Liver (tissue), 9 donors: ENCODE data around the gene PDCD1. TPM values are rescaled to one million over a fixed set of nuclear protein-coding genes. Genes with fewer than 3 reads are reported as not detected.

ENCODE experiments used
- DNase-seq: peaks from one replicate; pipeline ENCODE4 v3.0.0-alpha.2; 2017; ENCODE audit warnings: low spot score
- H3K27ac ChIP-seq, 2 donors: one replicate each; pipeline ENCODE4 v1.7.0; 2013; ENCODE audit warnings: inconsistent platforms in 2 of 2, low read length in 2 of 2, control low read depth in 1 of 2, low read depth in 1 of 2, mild to moderate bottlenecking in 1 of 2
- H3K27me3 ChIP-seq, 4 donors: one replicate each; pipeline versions ENCODE4 v1.6.1 to v1.7.0; 2013; ENCODE audit warnings: low read length in 3 of 4, inconsistent platforms in 1 of 4, mild to moderate bottlenecking in 1 of 4, moderate library complexity in 1 of 4; ENCODE audit not compliant: control insufficient read depth in 4 of 4, insufficient read depth in 4 of 4
- H3K36me3 ChIP-seq, 4 donors: one replicate each; pipeline versions ENCODE4 v1.6.1 to v1.7.0; 2013; ENCODE audit warnings: low read length in 3 of 4, mild to moderate bottlenecking in 3 of 4, low read depth in 1 of 4, moderate library complexity in 1 of 4; ENCODE audit not compliant: control insufficient read depth in 4 of 4, insufficient read depth in 3 of 4
- H3K4me1 ChIP-seq, 4 donors: one replicate each; pipeline versions ENCODE4 v1.6.1 to v1.7.0; 2013; ENCODE audit warnings: low read length in 3 of 4, mild to moderate bottlenecking in 3 of 4, moderate library complexity in 1 of 4; ENCODE audit not compliant: control insufficient read depth in 4 of 4, insufficient read depth in 4 of 4
- H3K4me3 ChIP-seq, 3 donors: one replicate each; pipeline versions ENCODE4 v1.6.1 to v1.7.0; 2013; ENCODE audit warnings: low read length in 3 of 3, control low read depth in 1 of 3, low read depth in 1 of 3, mild to moderate bottlenecking in 1 of 3
- H3K9ac ChIP-seq, 2 donors: one replicate each; pipeline ENCODE4 v1.7.0; 2013; ENCODE audit warnings: low read length in 2 of 2, mild to moderate bottlenecking in 2 of 2, moderate library complexity in 2 of 2, control low read depth in 1 of 2, low read depth in 1 of 2
- H3K9me3 ChIP-seq, 4 donors: one replicate each; pipeline versions ENCODE4 v1.6.1 to v1.7.0; 2013; ENCODE audit warnings: low read length in 3 of 4; ENCODE audit not compliant: control insufficient read depth in 4 of 4
- CTCF ChIP-seq: fragments of 150-350 bp; IDR thresholded peaks from 2 replicates; pipeline ENCODE4 v1.5.1; 2017; ENCODE audit warnings: improper control_type of control experiment, low read depth, low read length; ENCODE audit not compliant: missing input control
- FOXA1 ChIP-seq: IDR thresholded peaks from 2 replicates; pipeline ENCODE4 v1.6.1; 2016; ENCODE audit warnings: antibody characterized with exemption
- GABPA ChIP-seq, 2 donors: IDR thresholded peaks in 1 of 2; conservative IDR thresholded peaks in 1 of 2; 2 replicates each; pipeline ENCODE4 v1.6.1; 2016; ENCODE audit warnings: antibody characterized with exemption in 2 of 2, mild to moderate bottlenecking in 1 of 2, moderate library complexity in 1 of 2
- HNF4A ChIP-seq, 2 donors: conservative IDR thresholded peaks; 2 replicates each; pipeline ENCODE4 v1.6.1; 2016; ENCODE audit warnings: antibody characterized with exemption in 2 of 2, mild to moderate bottlenecking in 2 of 2
- HNF4G ChIP-seq: IDR thresholded peaks from 2 replicates; pipeline ENCODE4 v1.6.1; 2016; ENCODE audit warnings: antibody characterized with exemption
- JUND ChIP-seq, 2 donors: IDR thresholded peaks; 2 replicates each; pipeline ENCODE4 v1.6.1; 2016; ENCODE audit warnings: antibody characterized with exemption in 2 of 2
- MAX ChIP-seq: IDR thresholded peaks from 2 replicates; pipeline ENCODE4 v1.6.1; 2016; ENCODE audit warnings: antibody characterized with exemption
- NR2F2 ChIP-seq: IDR thresholded peaks from 2 replicates; pipeline ENCODE4 v1.6.1; 2016; ENCODE audit warnings: antibody characterized with exemption
- RAD21 ChIP-seq, 2 donors: IDR thresholded peaks; 2 replicates each; pipeline ENCODE4 v1.6.1; 2016; ENCODE audit warnings: antibody characterized with exemption in 2 of 2, mild to moderate bottlenecking in 2 of 2
- SP1 ChIP-seq: IDR thresholded peaks from 2 replicates; pipeline ENCODE4 v1.6.1; 2018; ENCODE audit warnings: antibody characterized with exemption, mild to moderate bottlenecking
- TAF1 ChIP-seq: conservative IDR thresholded peaks from 2 replicates; pipeline ENCODE4 v1.6.1; 2016; ENCODE audit warnings: antibody characterized with exemption, mild to moderate bottlenecking
- ZBTB33 ChIP-seq: IDR thresholded peaks from 2 replicates; pipeline ENCODE4 v1.6.1; 2016; ENCODE audit warnings: antibody characterized with exemption
- WGBS: extraction: QIAGEN DNeasy Blood & Tissue Kit; methylation state at CpG from one replicate; pipeline ENCODE4 v1.1.7; 2013; 5-methylcytosine and 5-hydroxymethylcytosine counted together
- polyA plus RNA-seq, 2 donors: library from polyadenylated mRNA; stranded (reverse) in 1 of 2; unstranded in 1 of 2; fragments of 200-250 nt in 1 of 2; fragments of >200 nt in 1 of 2; fragmentation: Nextera tagmentation in 1 of 2; extraction: Ambion mirVana in 1 of 2; gene quantifications; one replicate each; pipeline versions ENCODE4 v1.2.1 to v1.2.3, GENCODE V29; 2013 to 2015
- total RNA-seq, 2 donors: library from RNA; depleted of rRNA; stranded (reverse); fragments of >200 nt; gene quantifications; one replicate each; pipeline ENCODE4 v1.2.3, GENCODE V29; 2014
- donor health status: healthy.
- donor health status: healthy.
- donor health status: healthy.
- donor health status: healthy.
- donor health status: healthy.

PDCD1 gene
- total and polyA plus RNA-seq, 4 donors, result 0.20 to 0.37 (median 0.25) TPM; not detected in 1

GRCh38 chr2:241879326-241879725, 20.6 kb upstream of the PDCD1 start:
- TF ChIP-seq GABPA (IDR thresholded peaks at IDR 0.05 in 1 of 2, conservative IDR thresholded peaks at IDR 0.05 in 1 of 2) (no peak), MAX (no peak), TAF1 (no peak), HNF4A (conservative IDR thresholded peaks at IDR 0.05) (no peak), RAD21 (IDR thresholded peaks at IDR 0.05) (no peak), FOXA1 (no peak), NR2F2 (no peak), ZBTB33 (no peak), SP1 (no peak)

GRCh38 chr2:241877989-241878970, 19.6 kb upstream of the PDCD1 start:
- peaks cover 4 to 23% (median 14%) of the 10 kb centered on the region in 4 donors for H3K4me1 ChIP-seq
- no peak overlapping the region for H3K27ac ChIP-seq
- H3K27me3 ChIP-seq, result no peaks in the 10 kb centered on the region
- no peak overlapping the region for H3K9ac ChIP-seq
- no peaks in the 10 kb centered on the region for H3K36me3 ChIP-seq
- WGBS, result 36% methylated on average over 27 of the region's 27 CpGs
- TF ChIP-seq NR2F2 (no peak), CTCF (peak; percentile 57), FOXA1 (no peak), RAD21 (IDR thresholded peaks at IDR 0.05) (peak; percentile 73 to 80), HNF4G (no peak), JUND (IDR thresholded peaks at IDR 0.05) (no peak), TAF1 (no peak), HNF4A (conservative IDR thresholded peaks at IDR 0.05) (no peak)
- no peaks in the 10 kb centered on the region for H3K9me3 ChIP-seq
- no peak overlapping the region for H3K4me3 ChIP-seq
- DNase-seq, result peak; percentile 67

More at GRCh38 chr2:241879326-241879725, 20.6 kb upstream of the PDCD1 start:
- no peak overlapping the region for H3K9ac ChIP-seq
- H3K27me3 ChIP-seq, result no peaks in the 10 kb centered on the region
- no peaks in the 10 kb centered on the region for H3K36me3 ChIP-seq
- peaks cover 4 to 24% (median 14%) of the 10 kb centered on the region in 4 donors for H3K4me1 ChIP-seq
- DNase-seq, result no peak
- H3K4me3 ChIP-seq, result no peak overlapping the region
- H3K27ac ChIP-seq, result no peak overlapping the region
- 92% methylated on average over 9 of the region's 9 CpGs for WGBS
- H3K9me3 ChIP-seq, result no peaks in the 10 kb centered on the region
